Embryonic facial prominence (tissue), 1 donor: ENCODE data around the gene ESRRA.
A peak's percentile ranks its signal among the peaks of the same experiment; 100 is the strongest.
"Not testable (repeated sequence)": the region's sequence is repeated elsewhere in the genome, so short reads cannot be mapped to it uniquely, and the experiment has no call there.

Experiments
- DNase-seq: peaks from one replicate; pipeline ENCODE4 v3.0.0-alpha.2; 2016; ENCODE audit errors: extremely low spot score

ESRRA gene

DNA sequence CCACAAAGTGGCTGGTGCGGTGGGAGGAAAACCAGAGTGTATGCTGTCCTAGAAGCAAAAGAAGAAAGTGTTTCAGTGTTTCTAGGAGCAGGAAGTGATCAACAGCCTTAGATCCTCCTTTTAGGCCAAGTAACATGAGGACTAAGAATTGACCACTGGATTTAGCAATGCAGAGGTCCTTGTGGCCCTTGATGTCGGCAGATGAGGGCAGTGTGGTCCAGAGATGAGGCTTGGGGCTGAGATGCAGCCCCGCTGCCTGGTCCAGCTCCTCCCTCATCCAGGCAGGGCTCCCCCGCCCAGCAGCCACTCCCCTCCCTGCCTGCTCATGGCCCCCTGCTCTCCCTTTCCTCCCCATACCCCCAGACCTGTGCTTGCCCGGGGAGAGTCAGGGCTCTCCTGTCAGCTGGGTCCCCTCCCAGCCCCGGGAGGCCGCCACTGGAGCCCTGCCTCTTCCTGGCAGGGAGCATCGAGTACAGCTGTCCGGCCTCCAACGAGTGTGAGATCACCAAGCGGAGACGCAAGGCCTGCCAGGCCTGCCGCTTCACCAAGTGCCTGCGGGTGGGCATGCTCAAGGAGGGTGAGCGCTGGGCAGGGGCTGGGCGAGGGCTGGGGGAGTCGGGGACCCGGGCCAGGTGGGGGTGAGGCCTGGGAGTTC is 8.3 kb downstream of the ESRRA start:
- no peak for DNase-seq

DNA sequence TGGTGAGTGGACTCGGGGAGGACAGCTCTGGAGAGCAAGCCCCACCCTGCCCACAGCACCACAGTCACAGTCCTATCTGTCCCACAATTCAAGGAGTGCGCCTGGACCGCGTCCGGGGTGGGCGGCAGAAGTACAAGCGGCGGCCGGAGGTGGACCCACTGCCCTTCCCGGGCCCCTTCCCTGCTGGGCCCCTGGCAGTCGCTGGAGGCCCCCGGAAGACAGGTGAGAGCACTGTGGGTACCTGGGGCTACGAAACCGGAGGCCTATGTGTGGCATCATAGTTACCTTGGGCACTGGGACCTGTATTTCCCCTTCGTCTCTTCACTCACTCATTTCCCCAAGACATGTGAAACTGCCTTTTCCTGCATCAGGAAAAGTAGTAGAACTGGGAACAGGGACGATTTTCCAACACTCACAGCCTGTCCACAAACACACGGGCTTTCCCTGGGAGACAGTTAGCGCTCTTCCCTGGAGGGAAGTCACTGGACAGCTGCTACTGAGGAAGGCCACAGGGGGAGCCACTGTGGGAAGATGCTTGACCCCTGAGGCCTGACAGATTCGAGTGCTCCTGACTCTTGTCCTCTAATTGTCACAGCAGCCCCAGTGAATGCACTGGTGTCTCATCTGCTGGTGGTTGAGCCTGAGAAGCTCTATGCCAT is 9.0 kb downstream of the ESRRA start:
- DNase-seq, result no peak

DNA sequence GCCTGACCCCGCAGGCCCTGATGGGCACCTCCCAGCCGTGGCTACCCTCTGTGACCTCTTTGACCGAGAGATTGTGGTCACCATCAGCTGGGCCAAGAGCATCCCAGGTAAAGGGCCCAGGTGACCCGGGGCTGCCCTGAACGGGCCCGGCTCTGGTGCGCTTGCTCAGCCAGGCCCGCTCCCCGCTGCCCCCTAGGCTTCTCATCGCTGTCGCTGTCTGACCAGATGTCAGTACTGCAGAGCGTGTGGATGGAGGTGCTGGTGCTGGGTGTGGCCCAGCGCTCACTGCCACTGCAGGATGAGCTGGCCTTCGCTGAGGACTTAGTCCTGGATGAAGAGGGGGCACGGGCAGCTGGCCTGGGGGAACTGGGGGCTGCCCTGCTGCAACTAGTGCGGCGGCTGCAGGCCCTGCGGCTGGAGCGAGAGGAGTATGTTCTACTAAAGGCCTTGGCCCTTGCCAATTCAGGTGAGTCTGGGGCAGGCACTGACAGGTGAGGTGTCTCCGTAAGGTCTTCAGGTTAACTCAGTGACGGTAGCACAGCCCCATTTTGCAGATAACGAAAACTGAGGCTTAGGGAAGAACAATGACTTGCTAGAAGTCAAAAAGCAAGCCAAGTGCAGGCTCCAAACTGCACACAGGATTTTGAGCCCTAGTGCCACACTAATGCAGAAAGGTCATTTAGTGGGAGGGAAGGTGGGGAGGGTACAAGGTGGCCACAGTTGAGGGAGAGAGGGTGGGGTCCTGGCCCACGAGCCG is 9.7 kb downstream of the ESRRA start:
- DNase-seq, result no peak

DNA sequence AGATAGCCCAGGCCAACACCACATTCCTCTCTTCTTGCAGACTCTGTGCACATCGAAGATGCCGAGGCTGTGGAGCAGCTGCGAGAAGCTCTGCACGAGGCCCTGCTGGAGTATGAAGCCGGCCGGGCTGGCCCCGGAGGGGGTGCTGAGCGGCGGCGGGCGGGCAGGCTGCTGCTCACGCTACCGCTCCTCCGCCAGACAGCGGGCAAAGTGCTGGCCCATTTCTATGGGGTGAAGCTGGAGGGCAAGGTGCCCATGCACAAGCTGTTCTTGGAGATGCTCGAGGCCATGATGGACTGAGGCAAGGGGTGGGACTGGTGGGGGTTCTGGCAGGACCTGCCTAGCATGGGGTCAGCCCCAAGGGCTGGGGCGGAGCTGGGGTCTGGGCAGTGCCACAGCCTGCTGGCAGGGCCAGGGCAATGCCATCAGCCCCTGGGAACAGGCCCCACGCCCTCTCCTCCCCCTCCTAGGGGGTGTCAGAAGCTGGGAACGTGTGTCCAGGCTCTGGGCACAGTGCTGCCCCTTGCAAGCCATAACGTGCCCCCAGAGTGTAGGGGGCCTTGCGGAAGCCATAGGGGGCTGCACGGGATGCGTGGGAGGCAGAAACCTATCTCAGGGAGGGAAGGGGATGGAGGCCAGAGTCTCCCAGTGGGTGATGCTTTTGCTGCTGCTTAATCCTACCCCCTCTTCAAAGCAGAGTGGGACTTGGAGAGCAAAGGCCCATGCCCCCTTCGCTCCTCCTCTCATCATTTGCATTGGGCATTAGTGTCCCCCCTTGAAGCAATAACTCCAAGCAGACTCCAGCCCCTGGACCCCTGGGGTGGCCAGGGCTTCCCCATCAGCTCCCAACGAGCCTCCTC is 10.6 kb downstream of the ESRRA start:
- not testable (repeated sequence) for DNase-seq

DNA sequence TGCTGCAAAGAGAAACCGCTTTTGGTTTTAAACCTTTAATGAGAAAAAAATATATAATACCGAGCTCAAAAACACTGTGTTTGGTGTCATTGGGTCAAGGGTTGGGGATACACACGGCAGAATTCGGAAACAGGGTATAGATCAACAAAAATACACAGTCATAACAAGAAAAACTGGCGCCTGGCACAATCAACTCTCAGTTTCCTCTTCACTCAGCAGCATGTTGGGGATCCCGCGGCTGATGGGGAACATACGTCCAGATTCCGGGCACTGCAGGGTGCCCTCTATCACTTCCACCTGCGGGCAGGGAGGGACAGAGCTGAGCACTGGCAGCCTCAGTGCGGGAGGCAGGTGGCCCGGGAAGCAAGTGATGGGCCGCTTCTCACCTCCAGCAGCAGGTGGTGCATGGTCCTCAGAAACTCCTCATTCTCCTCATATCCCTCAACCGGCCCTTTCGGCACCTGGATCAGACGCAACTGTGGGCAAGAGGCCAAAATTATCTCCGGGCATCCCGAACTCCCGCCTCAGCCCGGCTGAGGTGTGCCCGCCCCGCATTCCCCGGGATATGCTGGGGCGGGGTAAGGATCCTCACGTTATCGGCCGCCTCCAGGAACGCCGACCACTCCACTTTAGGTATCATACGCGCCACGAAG is 11.5 kb downstream of the ESRRA start:
- DNase-seq, result no peak

DNA sequence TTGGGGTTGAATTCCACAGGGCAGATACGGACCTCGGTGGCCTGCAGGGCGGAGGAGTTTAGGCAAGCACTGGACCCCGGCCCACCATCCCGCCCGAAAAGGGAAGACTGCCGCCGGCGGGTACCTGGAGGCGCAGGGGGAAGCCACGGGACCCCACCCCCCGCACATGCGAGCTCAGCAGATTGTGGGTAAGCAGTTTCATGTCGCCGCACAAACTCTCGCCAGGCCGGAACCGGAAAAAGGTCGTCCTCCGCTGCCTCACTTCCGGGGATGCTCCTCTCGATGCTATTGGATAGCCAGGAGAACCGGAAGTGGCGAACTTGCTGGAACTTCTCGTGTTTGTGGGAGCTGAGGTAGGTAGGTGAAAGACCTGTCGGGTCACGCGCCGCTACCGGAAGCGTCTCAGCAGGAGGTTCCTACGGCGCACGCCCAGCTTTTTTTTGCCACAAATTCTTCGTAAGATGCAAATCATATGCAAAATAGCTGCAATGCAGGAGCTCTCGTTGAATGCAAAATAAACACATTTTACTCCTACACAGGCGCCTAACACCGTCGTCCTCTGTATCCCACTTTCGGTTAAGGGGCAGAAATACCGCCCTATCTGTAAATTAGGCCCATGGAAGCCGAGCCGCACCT is 12.1 kb downstream of the ESRRA start, which contains the start of gene TRMT112:
TRMT112 (minus strand) TSS at position 235 of the 636 bp plus-strand sequence; CDS start at position 202, 33 bp downstream.
- DNase-seq, result peak; percentile 96

DNA sequence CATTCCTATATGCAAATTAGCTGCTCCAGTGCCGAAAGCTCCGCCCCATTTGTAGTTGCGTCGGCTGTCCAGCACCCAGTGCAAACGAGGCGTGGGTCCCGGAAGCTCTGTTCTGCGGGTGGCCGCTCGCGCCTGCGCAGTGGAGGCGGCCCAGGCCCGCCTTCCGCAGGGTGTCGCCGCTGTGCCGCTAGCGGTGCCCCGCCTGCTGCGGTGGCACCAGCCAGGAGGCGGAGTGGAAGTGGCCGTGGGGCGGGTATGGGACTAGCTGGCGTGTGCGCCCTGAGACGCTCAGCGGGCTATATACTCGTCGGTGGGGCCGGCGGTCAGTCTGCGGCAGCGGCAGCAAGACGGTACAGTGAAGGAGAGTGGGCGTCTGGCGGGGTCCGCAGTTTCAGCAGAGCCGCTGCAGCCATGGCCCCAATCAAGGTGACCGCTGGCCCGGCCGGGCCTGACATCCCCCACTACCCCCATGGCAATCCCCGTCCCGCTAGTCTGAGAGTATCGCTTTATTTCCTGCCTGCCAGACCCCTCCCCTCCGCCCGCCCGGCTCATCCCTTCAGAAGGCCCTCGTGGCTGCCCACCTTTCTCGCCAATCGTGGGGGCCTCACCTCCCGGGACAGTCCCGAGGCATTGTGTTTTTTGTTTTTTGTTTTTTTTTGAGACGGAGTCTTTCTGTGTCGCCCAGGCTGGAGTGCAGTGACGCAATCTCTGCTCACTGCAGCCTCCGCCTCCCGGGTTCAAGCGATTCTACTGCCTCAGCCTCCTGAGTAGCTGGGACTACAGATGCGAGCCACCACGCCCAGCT is 12.8 kb downstream of the ESRRA start, which contains the start of gene PRDX5:
PRDX5 (plus strand) TSS at position 161 of the 805 bp plus-strand sequence; CDS start at position 256, 95 bp downstream.
- DNase-seq, result peak; percentile 93

DNA sequence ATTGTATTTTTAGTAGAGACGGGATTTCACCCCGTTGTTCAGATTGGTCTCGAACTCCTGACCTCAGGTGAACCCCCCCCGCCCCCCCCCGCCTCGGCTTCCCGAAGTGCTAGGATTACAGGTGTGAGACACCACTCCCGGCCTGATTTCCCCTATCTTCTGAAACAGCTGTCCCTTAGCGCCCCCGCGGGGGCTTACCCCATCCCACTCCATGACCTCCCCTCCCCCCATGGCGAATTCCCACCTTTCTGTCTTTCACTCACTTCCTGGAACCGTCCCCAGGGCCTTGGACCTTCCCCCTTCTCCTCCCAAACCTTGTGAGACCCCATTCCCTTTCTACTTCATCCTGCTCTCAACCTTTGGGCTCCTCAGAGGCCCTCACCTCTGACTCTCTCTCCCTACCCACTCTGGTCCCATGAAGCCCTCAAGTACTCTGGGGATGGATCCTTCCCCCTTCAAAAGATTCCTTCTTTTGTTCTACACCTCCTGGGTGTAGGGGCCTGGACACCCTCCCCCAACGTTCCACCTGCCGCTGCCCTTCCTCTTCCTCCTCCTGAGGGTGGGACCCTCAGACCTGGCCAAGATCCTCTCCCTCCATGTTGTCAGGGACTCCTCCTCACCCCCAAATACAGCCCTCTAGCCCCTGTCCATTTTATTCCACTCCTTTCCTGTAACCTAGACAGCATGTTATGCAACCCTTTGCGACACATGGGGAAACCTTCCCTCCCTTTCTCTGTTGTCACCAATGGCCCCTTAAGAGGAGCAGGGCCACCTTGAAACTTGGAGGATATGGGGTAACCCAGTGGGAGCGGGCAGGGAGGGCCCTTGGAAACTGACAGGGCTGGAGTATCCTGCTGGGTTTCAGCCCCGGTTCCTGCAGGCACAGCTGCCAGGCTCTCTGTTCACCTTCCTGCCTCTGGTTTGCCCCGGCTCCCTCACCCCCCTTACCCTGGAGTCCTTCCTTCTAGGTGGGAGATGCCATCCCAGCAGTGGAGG is 13.7 kb downstream of the ESRRA start:
- DNase-seq, result no peak

DNA sequence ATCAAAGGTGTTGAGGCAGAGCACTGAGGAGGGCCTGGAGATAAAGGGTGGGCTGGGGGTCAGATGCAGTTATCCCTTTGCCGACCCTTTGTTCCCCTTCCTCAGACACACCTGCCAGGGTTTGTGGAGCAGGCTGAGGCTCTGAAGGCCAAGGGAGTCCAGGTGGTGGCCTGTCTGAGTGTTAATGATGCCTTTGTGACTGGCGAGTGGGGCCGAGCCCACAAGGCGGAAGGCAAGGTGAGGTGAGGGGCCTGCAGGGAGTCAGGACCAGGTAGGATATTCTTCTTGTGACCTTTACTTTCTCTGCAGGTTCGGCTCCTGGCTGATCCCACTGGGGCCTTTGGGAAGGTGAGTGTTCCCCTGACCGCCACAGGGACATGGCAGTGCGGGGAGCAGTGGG is 15.2 kb downstream of the ESRRA start:
- no peak for DNase-seq

DNA sequence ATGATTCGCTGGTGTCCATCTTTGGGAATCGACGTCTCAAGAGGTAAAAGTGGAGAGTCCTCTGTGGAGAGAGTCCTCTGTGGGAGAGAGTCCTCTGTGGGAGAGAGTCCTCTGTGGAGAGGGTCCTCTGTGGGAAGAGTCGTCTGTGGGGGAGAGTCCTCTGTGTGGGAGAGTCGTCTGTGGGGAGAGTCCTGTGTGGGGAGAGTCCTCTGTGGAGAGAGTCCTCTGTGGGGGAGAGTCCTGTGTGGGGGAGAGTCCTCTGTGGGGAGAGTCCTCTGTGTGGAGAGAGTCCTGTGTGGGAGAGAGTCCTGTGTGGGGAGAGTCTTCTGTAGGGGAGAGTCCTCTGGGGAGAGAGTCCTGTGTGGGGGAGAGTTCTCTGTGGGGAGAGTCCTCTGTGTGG is 15.7 kb downstream of the ESRRA start:
- DNase-seq, result no peak

DNA sequence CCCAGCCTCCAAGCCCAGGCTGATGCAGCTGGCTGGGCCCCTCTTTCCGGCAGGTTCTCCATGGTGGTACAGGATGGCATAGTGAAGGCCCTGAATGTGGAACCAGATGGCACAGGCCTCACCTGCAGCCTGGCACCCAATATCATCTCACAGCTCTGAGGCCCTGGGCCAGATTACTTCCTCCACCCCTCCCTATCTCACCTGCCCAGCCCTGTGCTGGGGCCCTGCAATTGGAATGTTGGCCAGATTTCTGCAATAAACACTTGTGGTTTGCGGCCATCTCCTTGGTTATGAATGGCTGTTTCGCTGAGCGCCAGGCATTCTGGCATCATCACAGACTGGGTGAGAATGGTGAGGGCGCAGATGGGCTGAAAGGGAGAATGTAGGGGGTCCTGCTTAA is 16.2 kb downstream of the ESRRA start:
- DNase-seq, result no peak

DNA sequence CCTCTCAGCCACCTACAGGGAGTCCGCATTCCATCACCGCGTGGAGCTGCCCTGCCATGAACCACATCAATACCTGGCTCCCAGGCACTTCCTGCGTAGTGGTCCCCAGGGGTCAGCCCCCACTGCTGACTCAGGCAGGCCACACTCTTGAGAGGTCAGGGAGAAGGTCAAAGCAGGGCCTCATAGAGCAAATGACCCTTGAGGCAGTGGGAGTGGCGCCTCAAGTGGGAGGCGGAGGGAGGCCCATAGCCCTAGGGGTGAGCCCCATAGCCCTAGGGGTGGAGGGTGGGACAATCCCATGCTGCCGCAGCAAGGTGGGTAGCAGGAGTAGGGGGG is 17.6 kb downstream of the ESRRA start:
- no peak for DNase-seq

DNA sequence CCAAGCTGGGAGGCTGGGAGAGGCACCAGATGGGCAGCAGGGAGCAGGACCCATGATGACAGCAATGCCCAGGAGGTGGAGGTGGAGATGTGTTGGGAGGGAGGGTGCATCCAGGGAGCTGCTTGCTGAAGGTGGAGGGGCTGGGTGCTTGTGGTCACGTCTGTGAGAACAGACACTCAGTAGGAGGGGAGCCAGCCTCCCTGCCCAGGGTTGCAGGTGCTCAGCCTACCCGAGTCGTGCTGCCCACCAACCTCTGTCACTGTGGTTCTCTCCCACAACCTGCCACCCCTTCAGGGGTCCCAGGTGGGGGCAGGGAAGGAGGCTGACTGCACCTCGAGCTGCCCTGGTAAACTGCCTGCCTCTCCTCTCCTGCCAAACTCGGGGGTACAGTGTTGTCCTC is 18.0 kb downstream of the ESRRA start:
- DNase-seq, result no peak

DNA sequence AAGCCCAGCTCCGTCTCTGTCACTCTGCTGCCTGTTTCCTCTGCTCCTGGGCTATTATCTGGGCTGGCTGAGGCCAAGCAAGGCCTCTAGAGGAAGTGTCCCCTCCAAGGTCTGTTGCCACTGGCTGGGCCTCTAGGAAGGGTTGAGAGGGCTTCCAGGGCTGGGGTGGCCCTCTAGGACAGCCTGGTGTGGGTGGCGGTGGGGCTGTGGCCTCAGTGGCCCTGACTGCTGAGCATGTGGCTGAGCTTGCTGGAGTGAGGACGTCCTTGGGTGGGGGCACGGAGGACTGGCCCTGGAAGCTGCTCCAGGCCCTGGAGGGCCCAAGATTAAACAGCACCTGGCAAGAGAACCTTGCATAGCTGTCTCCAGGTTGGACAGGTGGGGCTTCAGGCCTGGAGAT is 18.7 kb downstream of the ESRRA start:
- not testable (repeated sequence) for DNase-seq

DNA sequence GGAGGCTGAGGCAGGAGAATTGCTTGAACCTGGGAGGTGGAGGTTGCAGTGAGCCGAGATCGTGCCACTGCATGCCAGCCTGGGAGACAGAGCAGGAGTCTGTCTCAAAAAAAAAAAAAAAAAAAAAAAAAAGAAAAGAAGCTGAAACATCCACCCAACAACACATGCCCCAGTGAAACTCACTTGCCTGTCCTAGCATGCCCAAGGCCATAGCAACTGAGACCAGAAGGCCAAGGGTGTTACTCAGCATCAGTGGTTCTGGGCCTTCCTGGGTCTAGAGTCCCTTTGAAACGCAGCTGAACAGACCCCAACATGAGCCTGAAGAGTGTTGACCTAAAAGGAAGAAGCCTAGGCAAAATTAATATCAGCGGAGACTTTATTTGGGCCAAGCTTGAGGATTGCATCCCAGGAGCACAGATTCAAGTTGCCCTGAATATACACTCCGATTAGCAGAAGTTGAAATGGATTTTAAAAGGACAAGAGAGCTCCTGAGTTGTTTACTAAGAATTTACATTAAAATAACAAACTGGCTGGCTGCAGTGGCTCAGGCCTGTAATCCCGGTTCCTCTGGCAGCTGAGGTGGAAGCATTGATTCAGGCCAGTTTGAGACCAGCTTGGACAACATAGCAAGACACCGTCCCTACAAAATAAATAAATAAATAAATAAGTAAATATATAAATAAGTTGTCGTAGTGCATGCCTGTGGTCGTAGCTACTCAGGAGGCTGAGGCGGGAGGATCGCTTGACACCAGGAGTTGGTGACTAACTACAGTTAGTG is 19.6 kb downstream of the ESRRA start:
- no peak for DNase-seq

DNA sequence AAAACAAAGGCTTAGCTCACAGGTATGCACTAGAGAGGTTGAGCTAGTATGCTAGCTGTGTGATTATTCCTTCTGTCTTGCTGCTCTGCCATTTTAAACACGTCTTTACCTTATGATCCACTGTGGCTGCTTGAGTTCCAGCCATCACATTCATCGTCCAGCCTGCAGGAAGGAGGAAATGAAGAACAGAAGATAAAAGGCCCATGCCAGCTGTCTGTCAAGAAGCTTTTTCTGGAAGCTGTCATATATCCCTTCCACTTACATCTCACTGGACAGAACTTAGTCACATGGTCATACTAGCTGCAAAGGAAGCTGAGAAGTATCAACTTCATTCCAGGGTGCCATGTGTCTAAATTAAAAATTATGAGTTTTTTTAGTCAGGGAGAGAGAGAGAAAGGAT is 22.1 kb downstream of the ESRRA start:
- no peak for DNase-seq

DNA sequence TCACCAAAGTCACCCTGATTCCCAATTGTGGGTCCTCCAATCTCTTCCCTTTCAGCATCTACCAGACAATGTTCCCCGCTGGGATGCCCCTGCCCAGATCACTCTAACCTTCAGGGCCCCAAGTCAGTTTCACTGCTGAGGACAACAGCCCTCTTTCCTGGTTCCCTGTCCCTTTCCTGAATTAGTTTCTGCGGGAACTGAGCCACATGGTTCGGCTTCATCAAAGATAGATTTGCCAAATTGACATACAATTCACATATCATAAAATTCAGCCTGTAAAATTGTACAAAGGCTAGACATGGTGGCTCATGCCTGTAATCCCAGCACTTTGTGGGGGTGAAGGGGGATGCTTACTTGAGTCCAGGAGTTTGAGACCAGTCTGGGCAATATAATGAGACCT is 22.7 kb downstream of the ESRRA start:
- DNase-seq, result no peak

DNA sequence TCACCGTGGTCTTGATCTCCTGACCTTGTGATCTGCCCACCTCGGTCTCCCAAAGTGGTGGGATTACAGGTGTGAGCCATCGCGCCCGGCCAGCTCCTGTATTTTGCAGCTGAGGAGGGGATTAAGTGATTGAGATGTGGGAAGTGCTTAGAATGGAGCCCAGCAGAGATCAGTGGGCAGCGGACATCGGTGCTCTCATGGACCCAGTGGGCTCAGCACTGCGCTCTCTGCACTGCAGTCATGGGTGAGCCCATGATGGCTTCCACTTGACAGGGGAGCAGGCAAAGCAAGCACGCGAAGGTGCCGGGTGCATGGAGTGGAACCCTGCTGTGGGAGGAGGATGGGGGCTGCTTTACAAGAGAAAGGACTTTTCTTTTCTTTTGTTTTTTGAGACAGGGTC is 25.6 kb downstream of the ESRRA start:
- DNase-seq, result no peak
